ENCODE results near the gene IPP. TPM values are rescaled to one million over a fixed set of nuclear protein-coding genes. Genes with fewer than 3 reads are reported as not detected.

Gene IPP
- total and polyA plus RNA-seq, 5 donors from 2014 or later: 10.1 to 12.8 (median 11.4) TPM

DNA sequence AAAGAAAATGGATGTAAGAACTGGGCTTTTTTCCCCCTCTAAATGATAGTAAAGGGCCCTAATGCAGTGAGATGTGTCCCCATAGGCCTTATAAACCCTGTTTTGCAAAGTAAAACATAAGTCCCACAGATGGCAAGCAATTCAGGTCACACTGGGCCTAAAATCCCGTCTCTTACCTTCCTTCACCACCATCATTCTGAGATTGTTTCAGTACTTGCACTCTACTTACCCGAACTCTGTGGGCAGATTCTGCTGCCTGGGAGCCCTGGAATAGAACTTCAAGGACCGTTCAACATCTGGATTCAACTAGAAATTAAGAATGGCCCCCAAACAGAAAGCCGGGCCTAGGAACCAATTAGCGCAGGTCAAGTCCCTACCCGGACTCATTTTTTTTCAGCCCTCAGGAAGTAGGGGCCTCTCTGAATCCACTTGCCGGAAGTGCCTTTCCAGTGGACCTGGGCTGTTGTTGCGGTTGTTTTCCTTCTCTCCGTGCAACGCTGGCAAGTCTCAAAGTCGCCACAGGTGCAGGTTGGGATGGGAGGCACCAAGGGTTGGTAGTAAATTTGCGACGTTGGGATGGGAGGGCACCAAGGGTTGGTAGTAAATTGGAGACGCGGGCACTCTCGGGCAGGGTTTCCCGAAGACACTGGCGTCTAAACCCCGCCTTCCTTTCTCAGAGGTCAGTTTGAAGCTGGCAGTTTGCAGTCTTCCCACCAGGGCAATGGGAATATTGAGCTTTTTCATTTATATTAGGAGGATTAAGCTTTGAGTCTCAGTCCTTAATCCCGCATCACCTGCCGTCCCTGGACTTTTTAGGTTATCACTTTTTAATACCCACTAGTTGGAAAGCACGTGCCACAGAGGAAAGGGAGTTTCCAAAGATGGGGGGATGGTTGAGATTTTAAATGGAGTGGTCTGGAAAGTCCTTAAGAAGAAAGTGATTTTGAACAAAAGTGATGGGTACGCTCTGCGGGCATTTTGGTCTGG, 62.4 kb downstream of the IPP start, which contains the start of gene TMEM69:
TSS of gene TMEM69 (plus strand) at position 428 of the 987 bp plus-strand sequence. CDS start 2,888 bp downstream, outside the sequence.
- Mint-ChIP-seq H3K9me3 (no peaks in the 10 kb centered on the region), H3K27me3 (peaks cover 8% of the 10 kb centered on the region), H3K4me3 (peak within 1 kb of the TSS; percentile 96 to 99 (median 98)), H3K27ac (peak within 1 kb of the TSS; percentile 99 to 100 (median 99)), H3K36me3 (peaks cover 4% of the 10 kb centered on the region), H3K4me1 (peaks cover 8 to 65% (median 40%) of the 10 kb centered on the region in 4 donors)
- H3K4me3 ChIP-seq (ENCODE audit: low read depth, low read length): peak within 1 kb of the TSS; percentile 100
- no peaks in the 10 kb centered on the region for H3K27me3 ChIP-seq (ENCODE audit: control insufficient read depth, insufficient read depth, low read length)
- H3K36me3 ChIP-seq (ENCODE audit: control insufficient read depth, insufficient read depth, low read length): peaks cover 15% of the 10 kb centered on the region
- peak within 1 kb of the TSS; percentile 98 for H3K27ac ChIP-seq (ENCODE audit: insufficient read depth, low read length, poor library complexity, severe bottlenecking)
- ATAC-seq (ENCODE audit: low read depth in 2 of 2): no peak
- H3K9me3 ChIP-seq (ENCODE audit: control insufficient read depth in 2 of 2, low read length in 2 of 2): no peaks in the 10 kb centered on the region
- DNase-seq: peak; percentile 66 to 94 (median 86)
- peaks cover 45% of the 10 kb centered on the region for H3K4me1 ChIP-seq (ENCODE audit: control insufficient read depth, insufficient read depth, low read length, poor library complexity, severe bottlenecking)

DNA sequence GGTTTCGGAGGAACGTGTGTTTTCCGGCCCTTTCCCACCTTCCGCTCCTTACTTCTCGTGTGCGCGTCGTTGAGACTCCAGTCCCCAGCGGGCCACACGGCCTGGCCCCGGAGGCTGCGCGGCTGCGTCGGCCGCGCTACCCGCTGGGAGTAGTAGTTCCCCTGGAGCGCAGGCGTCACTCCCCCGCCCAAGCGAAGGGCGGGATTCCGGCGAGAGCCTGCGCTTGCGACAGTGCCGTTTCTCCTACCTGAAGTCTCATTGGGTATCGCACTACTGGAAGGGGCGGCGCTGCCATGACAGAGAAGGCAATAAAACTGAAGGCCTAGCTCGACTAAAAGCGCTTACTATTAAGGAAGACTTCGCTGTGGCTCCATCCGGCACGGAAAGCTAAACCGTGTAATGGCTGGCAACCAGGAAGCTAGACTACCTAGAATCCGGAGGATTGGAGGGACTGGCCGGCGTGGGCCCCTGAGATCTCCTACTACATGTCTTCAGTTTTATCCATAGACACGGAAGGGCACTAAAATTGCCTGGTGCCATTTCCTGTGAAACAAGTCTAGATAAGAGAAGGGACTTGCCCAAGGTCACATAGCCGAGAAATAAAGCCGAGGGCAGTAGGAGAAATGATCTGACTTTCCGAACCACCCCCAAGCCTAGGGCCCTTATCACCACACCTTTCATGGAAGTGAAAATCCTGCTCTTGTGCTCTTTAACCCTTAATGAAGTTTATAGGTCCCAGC, 63.3 kb downstream of the IPP start:
- peaks cover 54% of the 10 kb centered on the region for H3K4me1 ChIP-seq (ENCODE audit: control insufficient read depth, insufficient read depth, low read length, poor library complexity, severe bottlenecking)
- Mint-ChIP-seq H3K9me3 (no peaks in the 10 kb centered on the region), H3K4me3 (peak overlapping the region; percentile 96 to 99 (median 98)), H3K4me1 (peaks cover 14 to 72% (median 45%) of the 10 kb centered on the region in 4 donors), H3K36me3 (peaks cover 1% of the 10 kb centered on the region), H3K27ac (peak overlapping the region; percentile 99 to 100 (median 99)), H3K27me3 (peaks cover 8% of the 10 kb centered on the region)
- peak; percentile 87 to 88 for ATAC-seq (ENCODE audit: low read depth in 2 of 2)
- peaks cover 11% of the 10 kb centered on the region for H3K36me3 ChIP-seq (ENCODE audit: control insufficient read depth, insufficient read depth, low read length)
- H3K9me3 ChIP-seq (ENCODE audit: control insufficient read depth in 2 of 2, low read length in 2 of 2): no peaks in the 10 kb centered on the region
- peak; percentile 96 to 100 (median 97) for DNase-seq
- peak overlapping the region; percentile 100 for H3K4me3 ChIP-seq (ENCODE audit: low read depth, low read length)
- no peaks in the 10 kb centered on the region for H3K27me3 ChIP-seq (ENCODE audit: control insufficient read depth, insufficient read depth, low read length)
- H3K27ac ChIP-seq (ENCODE audit: insufficient read depth, low read length, poor library complexity, severe bottlenecking): peak overlapping the region; percentile 98

DNA sequence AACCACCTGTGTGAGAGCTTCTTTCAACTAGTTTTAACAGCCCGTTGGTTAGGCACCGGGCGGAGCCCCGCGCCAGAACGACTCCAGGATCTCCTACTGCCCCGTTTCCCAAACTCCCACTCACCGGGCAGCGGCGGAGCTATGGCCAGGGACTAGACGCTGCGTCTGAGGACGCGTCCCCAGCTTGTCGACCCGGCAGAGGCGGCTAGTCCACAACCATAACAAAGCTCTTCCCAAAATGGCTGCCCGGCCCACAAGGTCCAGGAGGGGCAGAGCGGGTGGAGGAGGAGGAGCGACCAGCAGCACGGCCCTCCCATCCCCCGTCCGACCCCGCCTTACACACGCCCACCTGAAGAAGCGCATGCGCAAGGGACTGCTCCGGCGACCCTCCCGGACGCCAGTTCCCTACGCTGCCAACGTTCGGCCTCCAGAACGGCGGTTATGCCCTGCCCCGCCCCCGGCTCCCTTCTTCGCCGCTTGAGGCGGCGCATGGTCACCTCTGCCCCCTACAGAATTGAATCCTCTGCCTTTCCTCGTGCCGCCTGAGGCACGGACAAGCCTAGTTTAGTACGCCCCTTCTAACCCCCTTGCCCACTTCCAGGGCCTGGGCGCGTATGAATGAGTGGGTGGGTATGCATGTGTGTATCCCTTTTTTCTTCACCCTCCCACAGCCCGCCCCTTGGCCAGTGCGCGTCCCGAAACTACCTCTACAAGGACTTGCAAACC, 64.0 kb downstream of the IPP start, which contains the start of gene GPBP1L1:
TSS of gene GPBP1L1 (minus strand) at position 246 of the 726 bp plus-strand sequence. CDS start 27,446 bp downstream, outside the sequence.
- peak within 1 kb of the TSS; percentile 96 to 99 (median 98) for H3K4me3 Mint-ChIP-seq
- peak within 1 kb of the TSS; percentile 100 for H3K4me3 ChIP-seq (ENCODE audit: low read depth, low read length)
- ATAC-seq (ENCODE audit: low read depth in 2 of 2): peak; percentile 66 to 71
- H3K27ac Mint-ChIP-seq: peak within 1 kb of the TSS; percentile 99 to 100 (median 99)
- no peaks in the 10 kb centered on the region for H3K36me3 Mint-ChIP-seq
- H3K9me3 ChIP-seq (ENCODE audit: control insufficient read depth in 2 of 2, low read length in 2 of 2): no peaks in the 10 kb centered on the region
- peak; percentile 95 to 98 (median 97) for DNase-seq
- H3K4me1 ChIP-seq (ENCODE audit: control insufficient read depth, insufficient read depth, low read length, poor library complexity, severe bottlenecking): peaks cover 61% of the 10 kb centered on the region
- H3K27me3 ChIP-seq (ENCODE audit: control insufficient read depth, insufficient read depth, low read length): no peaks in the 10 kb centered on the region
- H3K36me3 ChIP-seq (ENCODE audit: control insufficient read depth, insufficient read depth, low read length): peaks cover 6% of the 10 kb centered on the region
- H3K9me3 Mint-ChIP-seq: no peaks in the 10 kb centered on the region
- H3K4me1 Mint-ChIP-seq: peaks cover 19 to 76% (median 47%) of the 10 kb centered on the region in 4 donors
- peak within 1 kb of the TSS; percentile 98 for H3K27ac ChIP-seq (ENCODE audit: insufficient read depth, low read length, poor library complexity, severe bottlenecking)
- peaks cover 8% of the 10 kb centered on the region for H3K27me3 Mint-ChIP-seq

DNA sequence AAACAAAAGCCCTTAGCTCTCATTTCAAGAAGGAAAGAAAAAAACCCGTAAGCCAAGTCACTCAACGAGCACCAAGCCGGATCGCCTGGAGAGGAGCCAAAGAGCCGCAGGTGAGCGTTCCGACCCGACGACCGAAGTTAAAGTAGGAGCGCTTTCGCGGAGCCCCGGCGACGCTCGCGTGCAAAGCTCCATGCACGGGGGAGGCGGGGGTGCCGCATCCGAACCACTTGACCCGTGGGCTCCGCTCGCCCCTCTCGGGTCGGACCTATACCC, 64.5 kb downstream of the IPP start:
- Histone ChIP-seq H3K36me3 (ENCODE audit: control insufficient read depth, insufficient read depth, low read length) (peaks cover 1% of the 10 kb centered on the region), H3K4me1 (ENCODE audit: control insufficient read depth, insufficient read depth, low read length, poor library complexity, severe bottlenecking) (peaks cover 65% of the 10 kb centered on the region), H3K4me3 (ENCODE audit: low read depth, low read length) (peak overlapping the region; percentile 100), H3K27ac (ENCODE audit: insufficient read depth, low read length, poor library complexity, severe bottlenecking) (peak overlapping the region; percentile 98), H3K27me3 (ENCODE audit: control insufficient read depth, insufficient read depth, low read length) (no peaks in the 10 kb centered on the region), H3K9me3 (ENCODE audit: control insufficient read depth in 2 of 2, low read length in 2 of 2) (no peaks in the 10 kb centered on the region)
- Mint-ChIP-seq H3K9me3 (no peaks in the 10 kb centered on the region), H3K27ac (peak overlapping the region; percentile 99 to 100 (median 99)), H3K4me1 (peaks cover 17 to 78% (median 48%) of the 10 kb centered on the region in 4 donors), H3K4me3 (peak overlapping the region; percentile 96 to 99 (median 98)), H3K27me3 (peaks cover 8% of the 10 kb centered on the region), H3K36me3 (no peaks in the 10 kb centered on the region)
- no peak for ATAC-seq (ENCODE audit: low read depth in 2 of 2)
- peak in 2 of 3 donors; percentile 48 to 70 for DNase-seq

DNA sequence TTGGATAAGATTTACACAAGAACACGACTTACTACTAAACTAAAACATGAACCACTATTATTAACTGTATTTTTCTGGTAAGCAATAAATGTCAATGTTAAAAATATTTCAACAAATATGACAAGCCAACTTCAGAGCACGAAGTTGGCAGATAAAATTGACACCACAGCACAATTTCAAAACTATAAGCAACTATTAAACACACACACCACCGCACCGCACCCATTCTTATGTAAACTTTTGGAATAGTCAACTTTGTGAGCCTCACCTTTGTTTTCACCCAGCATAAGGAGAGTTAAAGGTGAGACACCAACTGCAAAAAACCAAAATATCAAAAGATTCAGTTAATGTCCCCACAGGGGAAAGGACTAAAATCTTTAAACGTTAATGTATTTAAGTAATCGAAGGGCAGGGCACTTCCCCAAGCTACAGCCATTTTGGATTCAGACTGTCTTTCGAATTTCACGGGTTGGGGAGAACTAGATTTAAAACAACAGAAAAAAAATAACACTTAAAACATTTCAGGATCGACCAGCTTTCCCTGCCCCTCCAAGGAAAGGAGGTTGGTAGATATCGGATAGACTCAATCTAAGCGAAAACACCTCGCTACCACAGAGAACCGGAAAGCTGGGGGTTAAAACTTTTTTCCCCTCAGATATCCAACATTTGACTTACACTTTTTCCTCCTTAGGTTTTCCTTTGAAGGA, 65.0 kb downstream of the IPP start:
- H3K9me3 Mint-ChIP-seq: no peaks in the 10 kb centered on the region
- DNase-seq (peak in 2 of 3 donors; percentile 22 to 56), ATAC-seq (ENCODE audit: low read depth in 2 of 2) (no peak)
- peak overlapping the region; percentile 99 to 100 (median 99) for H3K27ac Mint-ChIP-seq
- peaks cover 15 to 81% (median 50%) of the 10 kb centered on the region in 4 donors for H3K4me1 Mint-ChIP-seq
- H3K27me3 ChIP-seq (ENCODE audit: control insufficient read depth, insufficient read depth, low read length): no peaks in the 10 kb centered on the region
- H3K36me3 ChIP-seq (ENCODE audit: control insufficient read depth, insufficient read depth, low read length): no peaks in the 10 kb centered on the region
- peaks cover 70% of the 10 kb centered on the region for H3K4me1 ChIP-seq (ENCODE audit: control insufficient read depth, insufficient read depth, low read length, poor library complexity, severe bottlenecking)
- peaks cover 8% of the 10 kb centered on the region for H3K27me3 Mint-ChIP-seq
- no peaks in the 10 kb centered on the region for H3K9me3 ChIP-seq (ENCODE audit: control insufficient read depth in 2 of 2, low read length in 2 of 2)
- H3K36me3 Mint-ChIP-seq: no peaks in the 10 kb centered on the region
- peak overlapping the region; percentile 100 for H3K4me3 ChIP-seq (ENCODE audit: low read depth, low read length)
- H3K4me3 Mint-ChIP-seq: peak overlapping the region; percentile 96 to 99 (median 98)
- peak overlapping the region; percentile 98 for H3K27ac ChIP-seq (ENCODE audit: insufficient read depth, low read length, poor library complexity, severe bottlenecking)

DNA sequence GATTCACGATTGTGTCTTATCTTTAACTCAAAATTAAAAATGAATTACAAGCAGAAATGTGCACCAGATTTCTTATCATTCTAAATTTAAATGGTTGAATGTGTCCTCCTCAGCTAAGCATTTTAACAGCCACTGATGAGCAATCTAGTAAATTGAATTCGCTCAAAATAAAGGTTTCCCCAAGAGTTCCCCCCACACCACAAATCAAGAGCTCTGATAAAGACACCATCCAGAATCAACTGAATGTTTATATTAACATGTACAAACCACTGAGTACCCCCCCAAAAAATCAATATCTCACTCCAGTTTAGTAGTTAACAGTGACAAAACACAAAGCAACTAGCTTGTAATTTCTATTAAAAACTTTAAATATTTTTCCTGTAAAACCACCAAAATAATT, 66.1 kb downstream of the IPP start:
- H3K27ac Mint-ChIP-seq: peak overlapping the region in 2 of 3 donors; percentile 41 to 42
- H3K4me1 Mint-ChIP-seq: peaks cover 16 to 84% (median 50%) of the 10 kb centered on the region in 4 donors
- H3K4me3 Mint-ChIP-seq: peak overlapping the region; percentile 96 to 99 (median 98)
- H3K9me3 ChIP-seq (ENCODE audit: control insufficient read depth in 2 of 2, low read length in 2 of 2): no peaks in the 10 kb centered on the region
- H3K4me3 ChIP-seq (ENCODE audit: low read depth, low read length): peak overlapping the region; percentile 100
- ATAC-seq (ENCODE audit: low read depth in 2 of 2) (no peak), DNase-seq (no peak)
- no peaks in the 10 kb centered on the region for H3K9me3 Mint-ChIP-seq
- peaks cover 8% of the 10 kb centered on the region for H3K27me3 Mint-ChIP-seq
- no peaks in the 10 kb centered on the region for H3K36me3 Mint-ChIP-seq
- H3K27me3 ChIP-seq (ENCODE audit: control insufficient read depth, insufficient read depth, low read length): no peaks in the 10 kb centered on the region
- no peak overlapping the region for H3K27ac ChIP-seq (ENCODE audit: insufficient read depth, low read length, poor library complexity, severe bottlenecking)
- peaks cover 80% of the 10 kb centered on the region for H3K4me1 ChIP-seq (ENCODE audit: control insufficient read depth, insufficient read depth, low read length, poor library complexity, severe bottlenecking)
- no peaks in the 10 kb centered on the region for H3K36me3 ChIP-seq (ENCODE audit: control insufficient read depth, insufficient read depth, low read length)
